Parathyroid adenoma (tissue), 2 donors: ENCODE data around the gene ME3.

ENCODE experiments used
- H2AFZ ChIP-seq: fragments of 300-600 bp; sonication (generic); one replicate; pipeline ENCODE4 v1.7.0; 2017; ENCODE audit warnings: antibody characterized with exemption, mild to moderate bottlenecking
- H3K27ac ChIP-seq: fragments of 300-600 bp; sonication (generic); one replicate; pipeline ENCODE4 v1.7.0; 2017
- H3K27me3 ChIP-seq: fragments of 300-600 bp; sonication (generic); one replicate; pipeline ENCODE4 v1.7.0; 2017; ENCODE audit warnings: low read length; ENCODE audit not compliant: control insufficient read depth, insufficient read depth
- H3K36me3 ChIP-seq: fragments of 300-600 bp; sonication (generic); one replicate; pipeline ENCODE4 v1.7.0; 2017; ENCODE audit warnings: low read length; ENCODE audit not compliant: control insufficient read depth, insufficient read depth
- H3K4me1 ChIP-seq: fragments of 300-600 bp; sonication (generic); one replicate; pipeline ENCODE4 v1.7.0; 2017; ENCODE audit warnings: control low read depth
- H3K4me2 ChIP-seq: fragments of 300-600 bp; sonication (generic); one replicate; pipeline ENCODE4 v1.7.0; 2017; ENCODE audit warnings: low read length
- H3K4me3 ChIP-seq: fragments of 300-600 bp; sonication (generic); one replicate; pipeline ENCODE4 v1.7.0; 2017; ENCODE audit warnings: low read depth, low read length
- H3K79me2 ChIP-seq: fragments of 300-600 bp; sonication (generic); one replicate; pipeline ENCODE4 v1.7.0; 2017; ENCODE audit warnings: control low read depth
- H3K9ac ChIP-seq: fragments of 300-600 bp; sonication (generic); one replicate; pipeline ENCODE4 v1.7.0; 2017; ENCODE audit warnings: mild to moderate bottlenecking
- H3K9me3 ChIP-seq: fragments of 300-600 bp; sonication (generic); one replicate; pipeline ENCODE4 v1.7.0; 2017; ENCODE audit warnings: low read length; ENCODE audit not compliant: control insufficient read depth
- CTCF ChIP-seq: fragments of 300-600 bp; sonication (generic); IDR thresholded peaks from one replicate; pipeline ENCODE4 v1.7.0; 2017; ENCODE audit warnings: antibody characterized with exemption, mild to moderate bottlenecking
- donor health status: primary hyperparathyroidism.

The ME3 gene

DNA sequence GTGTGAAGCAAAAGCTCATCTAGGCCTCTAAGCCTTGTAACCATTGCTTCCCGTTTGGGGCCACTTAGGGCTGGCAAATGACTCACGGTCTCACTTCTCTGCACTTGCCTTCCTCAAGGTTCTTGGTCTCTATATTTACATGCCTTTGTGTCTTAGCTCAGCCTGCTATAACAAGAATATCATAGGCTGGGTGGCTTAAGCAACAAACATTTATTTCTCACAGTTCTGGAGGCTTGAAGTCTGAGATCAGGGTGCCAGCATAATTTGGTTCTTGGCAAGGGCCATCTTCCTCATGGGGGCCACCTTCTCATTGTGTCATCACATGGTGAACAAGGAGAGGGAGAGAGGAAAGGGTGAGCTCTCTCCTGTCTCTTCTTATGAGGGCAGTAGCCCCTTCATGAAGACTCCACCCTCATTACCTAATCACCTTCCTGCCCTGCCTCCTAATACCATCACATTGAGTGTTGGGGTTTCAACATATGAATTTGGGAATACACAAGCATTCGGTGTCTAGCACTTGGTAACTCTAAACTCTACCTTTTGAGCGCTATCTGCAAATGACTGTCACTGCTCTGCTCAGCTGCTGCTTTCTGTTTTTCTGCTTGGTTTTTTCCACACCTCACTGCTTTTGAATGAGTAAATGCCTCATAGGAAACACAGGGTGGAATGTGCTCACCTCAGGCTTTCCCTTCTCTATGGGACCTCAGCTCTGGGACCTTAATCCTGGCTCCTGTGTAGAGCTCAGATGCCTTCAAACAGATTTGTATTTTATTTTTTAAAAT lies 16.2 kb upstream of the ME3 start:
- Histone ChIP-seq H3K36me3 (no peaks in the 10 kb centered on the region), H3K9ac (no peak overlapping the region), H3K4me3 (no peak overlapping the region), H3K9me3 (no peaks in the 10 kb centered on the region), H3K79me2 (no peaks in the 10 kb centered on the region), H3K27me3 (no peaks in the 10 kb centered on the region), H3K4me2 (peak overlapping the region; percentile 7), H2AFZ (peak overlapping the region; percentile 57), H3K27ac (peak overlapping the region; percentile 95), H3K4me1 (peaks cover 37% of the 10 kb centered on the region)
- no peak for TF ChIP-seq CTCF

GRCh38 chr11:86687185-86687778 lies 14.9 kb upstream of the ME3 start:
- no peaks in the 10 kb centered on the region for H3K79me2 ChIP-seq
- no peaks in the 10 kb centered on the region for H3K36me3 ChIP-seq
- TF ChIP-seq CTCF: no peak
- H2AFZ ChIP-seq: peak overlapping the region; percentile 38
- H3K27me3 ChIP-seq: no peaks in the 10 kb centered on the region
- no peak overlapping the region for H3K9ac ChIP-seq
- peaks cover 38% of the 10 kb centered on the region for H3K4me1 ChIP-seq
- no peaks in the 10 kb centered on the region for H3K9me3 ChIP-seq
- H3K4me3 ChIP-seq: no peak overlapping the region
- no peak overlapping the region for H3K4me2 ChIP-seq
- peak overlapping the region; percentile 95 for H3K27ac ChIP-seq

- Histone ChIP-seq H3K27ac (peak overlapping the region; percentile 95), H3K4me1 (peaks cover 39% of the 10 kb centered on the region), H3K79me2 (no peaks in the 10 kb centered on the region), H3K9ac (no peak overlapping the region), H2AFZ (no peak overlapping the region), H3K36me3 (no peaks in the 10 kb centered on the region), H3K4me3 (no peak overlapping the region), H3K9me3 (no peaks in the 10 kb centered on the region), H3K27me3 (no peaks in the 10 kb centered on the region), H3K4me2 (no peak overlapping the region)
- TF ChIP-seq CTCF: no peak
Measured at GRCh38 chr11:86686531-86686930, 14.1 kb upstream of the ME3 start.

GRCh38 chr11:86681483-86681756 lies 9.0 kb upstream of the ME3 start:
- H3K79me2 ChIP-seq: no peaks in the 10 kb centered on the region
- no peak overlapping the region for H3K4me3 ChIP-seq
- H3K4me2 ChIP-seq: no peak overlapping the region
- H3K9me3 ChIP-seq: no peaks in the 10 kb centered on the region
- peaks cover 41% of the 10 kb centered on the region for H3K4me1 ChIP-seq
- no peaks in the 10 kb centered on the region for H3K36me3 ChIP-seq
- no peak overlapping the region for H3K9ac ChIP-seq
- no peaks in the 10 kb centered on the region for H3K27me3 ChIP-seq
- peak overlapping the region; percentile 46 for H2AFZ ChIP-seq
- H3K27ac ChIP-seq: peak overlapping the region; percentile 85
- TF ChIP-seq CTCF: no peak
